HTR-8/SVneo (cell line): ENCODE data around the gene MGAT5.
A peak's percentile ranks its signal among the peaks of the same experiment; 100 is the strongest.

Experiments
- DNase-seq: peaks from one replicate; pipeline ENCODE4 v3.0.0; 2011; ENCODE audit warnings: low spot score, mixed read lengths; ENCODE audit not compliant: insufficient read length
- FAIRE-seq: peaks from 2 replicates; lab custom pipeline; 2011; peaks lifted over from hg19 to GRCh38; lab: Jason Lieb, UNC

MGAT5 gene

GRCh38 chr2:134253804-134254203 is at the start of gene MGAT5:
Gene MGAT5, plus strand, starts transcription at chr2:134254072. Its CDS starts 332 bp downstream, at chr2:134254404.
- DNase-seq: no peak
- FAIRE-seq: no peak

DNA sequence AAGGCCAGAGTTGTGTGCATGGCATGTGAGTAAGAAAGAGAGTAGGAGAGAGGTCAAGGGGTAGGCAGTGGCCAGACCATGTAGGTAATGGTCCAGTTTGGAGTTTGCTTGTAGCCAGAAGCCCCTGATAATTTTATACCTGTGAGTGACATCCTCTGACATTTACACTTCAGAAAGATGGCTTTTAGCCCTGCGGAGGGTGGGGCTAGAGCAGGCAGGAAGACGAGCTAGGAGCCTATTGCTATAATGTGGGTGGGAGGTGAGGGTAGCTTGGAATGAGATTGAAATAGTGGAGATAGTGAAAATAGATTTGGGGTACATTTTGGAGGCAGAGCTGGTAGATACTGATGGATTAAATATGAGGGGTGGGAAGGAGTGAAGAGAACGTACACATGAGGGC is 48.8 kb upstream of the MGAT5 start:
- FAIRE-seq (no peak), DNase-seq (no peak)

DNA sequence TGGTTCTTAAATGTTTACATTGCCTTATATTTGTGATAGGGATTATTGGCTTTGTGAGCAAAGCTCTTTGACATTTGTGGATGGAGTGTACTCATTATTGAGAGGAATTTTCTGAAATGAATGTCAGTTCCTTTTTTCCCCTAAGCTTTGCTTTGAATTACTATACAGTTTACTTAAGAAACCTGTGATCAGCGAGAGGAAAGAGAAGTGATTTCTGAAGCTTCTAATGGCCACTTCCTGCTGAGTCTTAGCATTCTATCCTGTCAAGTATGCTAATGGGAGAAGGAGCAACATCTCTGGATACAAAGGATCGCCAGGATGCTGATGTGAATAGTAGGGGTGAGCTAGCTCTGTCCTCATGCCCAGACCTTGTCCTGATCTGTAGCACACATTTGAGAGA is 47.8 kb upstream of the MGAT5 start:
- FAIRE-seq: no peak
- no peak for DNase-seq

DNA sequence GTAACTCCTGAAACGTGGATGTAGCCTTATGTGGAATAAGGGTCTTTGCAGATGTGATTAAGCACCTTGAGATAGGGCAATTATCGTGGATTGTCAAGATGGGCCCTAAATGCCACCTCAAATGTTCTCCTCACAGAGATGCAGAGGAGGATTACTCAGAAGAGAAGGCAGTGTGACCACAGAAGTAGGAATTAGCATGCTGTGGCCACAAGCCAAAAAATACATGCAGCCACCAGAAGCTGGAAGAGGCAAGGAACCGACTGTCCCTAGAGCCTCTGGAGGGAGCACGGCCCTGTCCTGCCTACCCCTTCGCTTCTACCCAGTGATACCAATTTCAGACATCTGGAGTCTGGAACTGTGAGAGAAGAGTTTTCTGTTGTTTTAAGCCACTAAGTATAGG is 47.3 kb upstream of the MGAT5 start:
- FAIRE-seq (no peak), DNase-seq (no peak)

- FAIRE-seq: no peak
- DNase-seq: peak; percentile 30
Measured at GRCh38 chr2:134207589-134208209, 46.2 kb upstream of the MGAT5 start.

GRCh38 chr2:134208825-134209224 is 45.0 kb upstream of the MGAT5 start:
- DNase-seq (no peak), FAIRE-seq (no peak)

DNA sequence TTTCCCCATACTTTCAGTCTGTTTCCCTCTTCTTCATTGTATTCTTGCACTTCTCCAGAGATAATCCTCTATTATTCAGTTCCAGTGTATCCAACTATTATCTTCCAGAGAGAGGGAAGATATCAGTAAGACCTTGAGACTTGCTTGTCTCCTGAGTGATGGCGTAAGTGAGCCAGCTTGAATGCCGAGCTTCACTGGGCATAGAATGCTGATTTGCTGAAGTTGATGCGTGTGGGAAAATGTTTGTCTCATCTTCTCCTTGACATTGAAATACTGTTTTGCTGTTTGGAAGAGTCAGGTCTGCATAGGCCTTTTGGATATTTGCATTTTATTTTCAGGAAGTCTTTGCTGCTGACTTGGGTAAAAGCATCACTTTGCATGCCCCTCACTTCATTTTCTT is 41.1 kb upstream of the MGAT5 start:
- DNase-seq (no peak), FAIRE-seq (no peak)

DNA sequence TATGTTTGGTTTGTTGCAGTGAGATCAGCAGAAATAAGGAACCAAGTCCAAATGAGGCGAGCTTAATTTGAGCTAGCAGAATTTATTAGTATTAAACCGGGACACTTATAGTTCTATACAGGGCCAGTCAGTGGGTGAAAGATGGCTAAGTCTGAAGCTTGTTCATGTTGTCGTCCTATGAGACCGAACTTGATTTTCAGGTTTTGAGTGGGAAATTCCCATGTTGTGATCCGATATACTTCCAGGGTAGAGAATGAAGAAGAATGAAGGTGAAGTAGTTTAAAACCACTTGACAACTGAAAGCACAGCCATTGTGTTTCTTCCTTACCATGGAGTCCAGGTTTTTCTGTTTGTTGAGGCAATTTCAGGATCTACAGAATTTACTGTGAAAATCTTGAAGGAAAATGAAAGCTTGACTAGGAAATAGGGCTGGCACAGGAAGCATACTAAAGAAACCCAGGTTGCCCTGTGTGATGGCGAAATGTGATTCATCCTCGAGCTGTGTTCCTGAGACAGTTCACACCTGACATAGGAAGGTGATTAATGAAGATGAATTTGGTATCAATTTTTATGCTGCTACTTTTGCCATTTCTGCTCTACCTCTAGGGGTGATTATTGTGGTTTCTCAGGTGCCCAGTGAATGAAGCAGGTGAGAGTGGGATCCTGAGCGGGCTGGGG is 37.6 kb upstream of the MGAT5 start:
- no peak for FAIRE-seq
- no peak for DNase-seq

- no peak for FAIRE-seq
- no peak for DNase-seq
Measured at GRCh38 chr2:134217351-134217750, 36.5 kb upstream of the MGAT5 start.

GRCh38 chr2:134217924-134218323 is 35.9 kb upstream of the MGAT5 start:
- no peak for DNase-seq
- FAIRE-seq: no peak

DNA sequence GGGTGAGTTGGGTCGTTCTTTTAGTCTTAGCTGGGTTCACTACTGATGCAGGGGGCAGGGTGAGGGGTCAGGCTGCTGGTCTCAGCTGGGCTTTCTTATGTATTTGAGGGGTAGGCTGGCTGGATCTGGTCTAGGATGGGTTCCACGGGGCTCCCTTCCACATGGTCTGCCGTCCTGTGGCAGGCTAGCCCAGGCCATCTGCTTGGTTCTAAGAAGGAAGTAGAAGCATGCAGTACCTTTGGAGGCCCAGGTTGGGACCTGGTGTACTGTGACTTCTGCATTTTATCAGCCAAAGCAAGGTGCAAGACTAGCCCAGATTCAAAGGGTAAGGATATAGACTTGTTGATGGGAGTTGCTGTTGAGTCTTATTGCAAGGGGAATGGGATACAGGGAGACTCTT is 35.5 kb upstream of the MGAT5 start:
- no peak for DNase-seq
- FAIRE-seq: no peak

- FAIRE-seq (no peak), DNase-seq (no peak)
Measured at GRCh38 chr2:134218930-134219658, 34.8 kb upstream of the MGAT5 start.

DNA sequence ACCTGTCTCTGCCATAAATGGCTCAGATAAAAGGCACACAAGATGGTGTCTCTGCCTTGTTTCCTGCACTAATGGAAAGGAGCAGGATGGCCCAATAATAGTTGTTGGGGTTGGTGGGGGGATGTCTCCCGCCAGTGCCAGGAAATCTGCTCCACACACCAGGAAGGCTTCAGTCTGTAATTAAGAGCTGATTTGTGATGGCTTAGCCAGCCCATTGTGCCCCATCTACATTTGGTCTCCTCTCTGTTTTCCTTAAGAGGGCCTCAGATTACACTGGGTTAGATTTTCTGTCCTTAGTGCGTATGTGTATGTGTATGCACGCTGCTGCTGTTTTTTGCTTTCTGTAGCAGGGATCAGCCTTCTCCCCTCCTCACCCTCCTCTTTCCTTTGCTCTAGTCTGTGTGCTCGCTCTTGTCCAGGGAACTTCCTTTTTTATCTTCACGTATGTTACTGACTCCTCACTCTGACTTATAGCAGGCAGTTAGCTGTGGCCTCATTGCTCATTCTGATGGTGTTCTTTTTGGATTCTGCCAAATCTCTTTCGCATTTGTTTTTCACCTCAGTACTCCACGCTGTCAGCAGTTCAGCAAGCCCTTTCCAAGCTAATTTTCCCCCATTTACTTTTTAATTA is 33.4 kb upstream of the MGAT5 start:
- no peak for DNase-seq
- FAIRE-seq: no peak

GRCh38 chr2:134224005-134224404 is 29.9 kb upstream of the MGAT5 start:
- FAIRE-seq (no peak), DNase-seq (no peak)

- DNase-seq (no peak), FAIRE-seq (no peak)
Measured at GRCh38 chr2:134225173-134225572, 28.7 kb upstream of the MGAT5 start.

DNA sequence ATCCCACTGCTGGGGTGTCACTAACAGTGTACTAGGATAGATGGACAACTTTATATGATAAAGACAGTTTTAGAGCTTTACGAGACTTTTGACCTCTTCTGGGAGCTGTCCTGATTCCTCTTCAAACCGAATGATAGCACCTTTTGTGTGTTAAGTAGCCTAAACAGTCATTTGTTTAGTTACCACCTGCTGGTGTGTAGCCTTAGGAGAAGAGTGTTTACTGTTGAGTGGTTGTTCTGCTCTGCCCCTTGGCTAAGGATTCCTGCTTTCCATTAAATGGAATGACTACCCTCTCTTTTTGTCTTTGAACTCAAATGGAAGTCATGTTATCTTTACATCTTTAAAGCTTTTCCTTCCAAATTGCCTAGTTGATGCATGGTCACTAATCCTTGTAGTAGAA is 28.0 kb upstream of the MGAT5 start:
- no peak for FAIRE-seq
- no peak for DNase-seq

- DNase-seq (no peak), FAIRE-seq (no peak)
Measured at GRCh38 chr2:134226601-134227000, 27.3 kb upstream of the MGAT5 start.

DNA sequence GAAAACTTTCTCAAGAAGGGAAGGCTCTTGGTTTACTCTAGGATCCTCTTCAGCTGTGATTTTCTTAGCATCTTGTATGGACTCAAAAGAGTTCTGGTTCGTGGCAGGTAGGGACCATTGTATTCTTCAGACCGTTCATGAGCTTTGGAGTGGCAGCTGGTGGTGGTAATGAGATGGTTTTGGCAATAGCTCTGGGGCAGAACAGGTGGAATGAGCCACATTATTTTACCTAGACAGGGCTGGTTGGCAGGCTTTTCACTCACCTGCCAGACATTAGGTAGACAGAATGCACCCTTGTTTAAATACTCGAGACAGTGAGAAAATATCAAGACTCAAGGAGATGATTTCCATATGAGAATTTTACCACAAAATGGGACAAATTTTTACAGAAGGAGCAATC is 26.2 kb upstream of the MGAT5 start:
- no peak for DNase-seq
- no peak for FAIRE-seq

GRCh38 chr2:134228493-134228903 is 25.4 kb upstream of the MGAT5 start:
- DNase-seq (no peak), FAIRE-seq (no peak)

- DNase-seq (no peak), FAIRE-seq (no peak)
Measured at GRCh38 chr2:134229540-134229939, 24.3 kb upstream of the MGAT5 start.

DNA sequence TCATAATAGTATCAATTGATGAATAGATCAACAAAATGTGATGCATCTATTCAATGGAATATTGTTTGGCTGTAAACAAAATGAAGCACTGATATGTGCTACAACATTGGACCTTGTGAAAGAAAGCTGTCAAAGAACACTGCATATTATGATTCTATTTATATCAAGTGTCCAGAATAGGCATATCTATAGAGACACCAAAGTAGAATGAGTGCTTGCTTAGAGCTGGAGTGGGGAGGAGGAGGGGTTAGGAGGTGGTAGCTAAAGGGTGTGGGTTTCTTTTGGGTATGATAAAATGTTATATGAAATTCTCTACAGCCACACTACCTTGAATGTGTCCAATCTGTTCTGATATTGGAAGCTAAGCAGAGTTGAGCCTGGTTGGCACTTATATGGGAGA is 23.0 kb upstream of the MGAT5 start:
- no peak for DNase-seq
- no peak for FAIRE-seq
